SU-DHL-6 (cell line): ENCODE data around the gene DENND5A.

Source experiments
- H2AFZ ChIP-seq: fragments of 200-600 bp; sonication (generic); 2 replicates; pipeline ENCODE4 v1.6.1; 2014; ENCODE audit warnings: low read depth, mild to moderate bottlenecking, moderate library complexity, mixed read lengths, antibody characterized with exemption, low read length; ENCODE audit not compliant: severe bottlenecking
- H3F3A ChIP-seq: fragments of 200-600 bp; shearing (Covaris generic); 2 replicates; pipeline ENCODE4 v1.6.0; 2016; ENCODE audit warnings: antibody characterized with exemption, mild to moderate bottlenecking; ENCODE audit not compliant: insufficient read depth
- H3K27ac ChIP-seq: fragments of 200-600 bp; sonication (generic); 2 replicates; pipeline ENCODE4 v1.5.1; 2016; ENCODE audit warnings: low read depth, mild to moderate bottlenecking, low read length, moderate library complexity, mixed read lengths
- H3K27me3 ChIP-seq: fragments of 200-600 bp; sonication (generic), shearing (Covaris generic); 2 replicates; pipeline ENCODE4 v1.6.0; 2014; ENCODE audit warnings: mild to moderate bottlenecking, low read length
- H3K36me3 ChIP-seq: fragments of 200-600 bp; sonication (generic); 2 replicates; pipeline ENCODE4 v1.6.1; 2014; ENCODE audit warnings: mild to moderate bottlenecking, low read length, mixed read lengths
- H3K4me2 ChIP-seq: fragments of 300-600, 200-600 bp; shearing (Covaris generic), sonication (generic); 2 replicates; pipeline ENCODE4 v1.6.0; 2014; ENCODE audit warnings: low read length, low read depth, mild to moderate bottlenecking; ENCODE audit not compliant: poor library complexity, severe bottlenecking
- H3K4me3 ChIP-seq: fragments of 200-600 bp; sonication (generic); 2 replicates; pipeline ENCODE4 v1.5.1; 2014; ENCODE audit warnings: antibody characterized with exemption, low read length, mild to moderate bottlenecking, mixed read lengths; ENCODE audit not compliant: insufficient read depth, poor library complexity, severe bottlenecking
- H3K79me2 ChIP-seq: fragments of 200-600 bp; sonication (generic); 2 replicates; pipeline ENCODE4 v1.6.1; 2014; ENCODE audit warnings: mild to moderate bottlenecking, low read length, moderate library complexity; ENCODE audit not compliant: insufficient read depth
- H3K9ac ChIP-seq: fragments of 200-600 bp; sonication (generic); 2 replicates; pipeline ENCODE4 v1.7.0; 2014; ENCODE audit warnings: mild to moderate bottlenecking, low read length
- H3K9me2 ChIP-seq: fragments of 200-600 bp; sonication (generic); replicated peaks from 2 replicates; pipeline ENCODE4 v1.6.1; 2014; ENCODE audit warnings: low read length; ENCODE audit not compliant: insufficient read depth
- H3K9me3 ChIP-seq: fragments of 200-600 bp; sonication (generic); 2 replicates; pipeline ENCODE4 v1.6.1; 2014; ENCODE audit warnings: low read length, mixed read lengths; ENCODE audit not compliant: insufficient read depth
- H4K20me1 ChIP-seq: fragments of 200-600 bp; sonication (generic); 2 replicates; pipeline ENCODE4 v1.6.1; 2014; ENCODE audit warnings: low read depth, mild to moderate bottlenecking, antibody characterized with exemption, low read length, moderate library complexity, mixed read lengths
- EZH2phosphoT487 ChIP-seq: fragments of 200-600 bp; sonication (generic), shearing (Covaris generic); conservative IDR thresholded peaks from 2 replicates; pipeline ENCODE4 v1.6.1; 2018; ENCODE audit warnings: mild to moderate bottlenecking, antibody characterized with exemption, low read length, moderate library complexity, mixed read lengths
- TF ChIP-seq, protein P1 (sequence below): fragments of 200-600 bp; sonication (generic); IDR thresholded peaks from one replicate; pipeline ENCODE4 v1.5.1; 2017; ENCODE audit warnings: antibody characterized with exemption, mild to moderate bottlenecking, low read length, moderate library complexity; ENCODE audit not compliant: insufficient read depth, poor library complexity, severe bottlenecking

Gene DENND5A

GRCh38 chr11:9144828-9145227 is 120.3 kb downstream of the DENND5A start:
- Histone ChIP-seq H3K79me2 (no peaks in the 10 kb centered on the region), H3K27me3 (no peaks in the 10 kb centered on the region), H4K20me1 (no peaks in the 10 kb centered on the region), H2AFZ (no peak overlapping the region), H3K27ac (no peak overlapping the region), H3F3A (no peaks in the 10 kb centered on the region), H3K9me3 (no peaks in the 10 kb centered on the region), H3K36me3 (no peaks in the 10 kb centered on the region), H3K4me2 (no peak overlapping the region), H3K9ac (no peak overlapping the region), H3K9me2 (no peaks in the 10 kb centered on the region), H3K4me3 (no peak overlapping the region)
- TF ChIP-seq, protein P1, sequence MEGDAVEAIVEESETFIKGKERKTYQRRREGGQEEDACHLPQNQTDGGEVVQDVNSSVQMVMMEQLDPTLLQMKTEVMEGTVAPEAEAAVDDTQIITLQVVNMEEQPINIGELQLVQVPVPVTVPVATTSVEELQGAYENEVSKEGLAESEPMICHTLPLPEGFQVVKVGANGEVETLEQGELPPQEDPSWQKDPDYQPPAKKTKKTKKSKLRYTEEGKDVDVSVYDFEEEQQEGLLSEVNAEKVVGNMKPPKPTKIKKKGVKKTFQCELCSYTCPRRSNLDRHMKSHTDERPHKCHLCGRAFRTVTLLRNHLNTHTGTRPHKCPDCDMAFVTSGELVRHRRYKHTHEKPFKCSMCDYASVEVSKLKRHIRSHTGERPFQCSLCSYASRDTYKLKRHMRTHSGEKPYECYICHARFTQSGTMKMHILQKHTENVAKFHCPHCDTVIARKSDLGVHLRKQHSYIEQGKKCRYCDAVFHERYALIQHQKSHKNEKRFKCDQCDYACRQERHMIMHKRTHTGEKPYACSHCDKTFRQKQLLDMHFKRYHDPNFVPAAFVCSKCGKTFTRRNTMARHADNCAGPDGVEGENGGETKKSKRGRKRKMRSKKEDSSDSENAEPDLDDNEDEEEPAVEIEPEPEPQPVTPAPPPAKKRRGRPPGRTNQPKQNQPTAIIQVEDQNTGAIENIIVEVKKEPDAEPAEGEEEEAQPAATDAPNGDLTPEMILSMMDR = no peak
- TF ChIP-seq EZH2phosphoT487 = no peak

- H3F3A ChIP-seq = no peaks in the 10 kb centered on the region
- H3K27ac ChIP-seq = no peak overlapping the region
- H3K4me3 ChIP-seq = no peak overlapping the region
- H3K9me2 ChIP-seq = no peaks in the 10 kb centered on the region
- H4K20me1 ChIP-seq = no peaks in the 10 kb centered on the region
- H3K9ac ChIP-seq = no peak overlapping the region
- no peaks in the 10 kb centered on the region for H3K9me3 ChIP-seq
- H2AFZ ChIP-seq = no peak overlapping the region
- H3K79me2 ChIP-seq = no peaks in the 10 kb centered on the region
- H3K36me3 ChIP-seq = no peaks in the 10 kb centered on the region
- no peaks in the 10 kb centered on the region for H3K27me3 ChIP-seq
- no peak for TF ChIP-seq EZH2phosphoT487
- TF ChIP-seq, protein P1 = no peak
- H3K4me2 ChIP-seq = no peak overlapping the region
Measured at GRCh38 chr11:9143721-9144120, 121.4 kb downstream of the DENND5A start.

GRCh38 chr11:9142732-9143131 is 122.4 kb downstream of the DENND5A start:
- Histone ChIP-seq H3K27ac (no peak overlapping the region), H3K9me3 (no peaks in the 10 kb centered on the region), H4K20me1 (no peaks in the 10 kb centered on the region), H2AFZ (no peak overlapping the region), H3K4me3 (no peak overlapping the region), H3K4me2 (no peak overlapping the region), H3K9me2 (no peaks in the 10 kb centered on the region), H3K27me3 (no peaks in the 10 kb centered on the region), H3K36me3 (no peaks in the 10 kb centered on the region), H3F3A (no peaks in the 10 kb centered on the region), H3K9ac (no peak overlapping the region), H3K79me2 (no peaks in the 10 kb centered on the region)
- TF ChIP-seq, protein P1 = no peak
- TF ChIP-seq EZH2phosphoT487 = no peak

DNA sequence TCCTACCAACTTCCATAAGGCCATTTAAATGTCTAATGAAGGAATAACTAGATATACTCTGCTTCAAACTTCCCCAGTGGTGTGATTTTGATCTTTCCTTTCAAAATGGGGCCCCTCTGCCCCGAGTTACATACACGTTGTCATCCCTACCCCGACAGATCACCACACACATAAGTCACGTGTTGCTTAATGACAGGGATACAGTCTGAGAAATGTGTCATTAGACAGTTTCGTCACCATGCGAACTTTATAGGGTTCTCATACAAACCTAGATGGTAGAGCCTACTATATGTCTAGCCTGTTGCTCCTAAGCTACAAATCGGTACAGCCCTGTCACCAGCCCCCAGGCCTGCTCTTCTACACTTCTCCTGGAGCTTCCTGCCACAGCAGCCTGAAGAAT is 124.0 kb downstream of the DENND5A start:
- Histone ChIP-seq H3K9me2 (no peaks in the 10 kb centered on the region), H3K27ac (no peak overlapping the region), H3K4me2 (no peak overlapping the region), H3K9ac (no peak overlapping the region), H3K27me3 (no peaks in the 10 kb centered on the region), H3K79me2 (no peaks in the 10 kb centered on the region), H2AFZ (no peak overlapping the region), H3K9me3 (no peaks in the 10 kb centered on the region), H3F3A (no peaks in the 10 kb centered on the region), H3K4me3 (no peak overlapping the region), H4K20me1 (no peaks in the 10 kb centered on the region), H3K36me3 (no peaks in the 10 kb centered on the region)
- TF ChIP-seq EZH2phosphoT487 = no peak
- TF ChIP-seq, protein P1 = no peak
